HepG2 (cell line): ENCODE measurements around the gene AKAP8L.

ENCODE experiments used
- CREB1 ChIP-seq, 2 experiments: fragments of 450-650 bp in 1 of 2; IDR thresholded peaks; 2 replicates each; pipeline ENCODE4 v1.6.1; 2016 to 2017; ENCODE audit warnings: control low read depth in 1 of 2, mild to moderate bottlenecking in 1 of 2, missing compliant biosample characterization in 1 of 2, missing genetic modification characterization in 1 of 2
- CTCF ChIP-seq: sonication (generic); formaldehyde crosslinking; IDR thresholded peaks from 2 replicates; pipeline ENCODE4 v1.5.0; 2020; ENCODE audit warnings: mild to moderate bottlenecking, missing genetic modification reagents, moderate library complexity
- GATAD2A ChIP-seq: IDR thresholded peaks from 2 replicates; pipeline ENCODE4 v1.6.1; 2016
- POLR2A ChIP-seq, 2 experiments: IDR thresholded peaks; 2 replicates each; pipeline ENCODE4 v1.6.1; 2011; ENCODE audit warnings: low read depth in 2 of 2, low read length in 2 of 2, mild to moderate bottlenecking in 1 of 2, moderate library complexity in 1 of 2; ENCODE audit not compliant: insufficient read depth in 1 of 2
- POLR2AphosphoS5 ChIP-seq: IDR thresholded peaks from 2 replicates; pipeline ENCODE4 v1.6.1; 2012; ENCODE audit warnings: low read depth, low read length
- SMARCE1 ChIP-seq: fragments of 450-650 bp; IDR thresholded peaks from 2 replicates; pipeline ENCODE4 v1.6.1; 2017; ENCODE audit warnings: borderline replicate concordance
- ZBTB40 ChIP-seq, 2 experiments: fragments of 450-650 bp in 1 of 2; sonication (generic) in 1 of 2; formaldehyde crosslinking in 1 of 2; IDR thresholded peaks; 2 replicates each; pipeline versions ENCODE4 v1.6.1 to v1.8.0; 2016 to 2022; ENCODE audit warnings: antibody characterized with exemption in 1 of 2, mild to moderate bottlenecking in 1 of 2, missing genetic modification reagents in 1 of 2
- TF ChIP-seq, protein P1 (sequence below): sonication (generic); formaldehyde crosslinking; IDR thresholded peaks from 2 replicates; pipeline ENCODE4 v1.5.0; 2020; ENCODE audit warnings: missing genetic modification reagents, mild to moderate bottlenecking, borderline replicate concordance

GRCh38 chr19:15398501-15399233 lies 20.1 kb downstream of the AKAP8L start:
- TF ChIP-seq SMARCE1 (no peak), GATAD2A (CRISPR knock-in tag) (no peak), ZBTB40 (IDR thresholded peaks at IDR 0.05) (no peak), ZBTB40 (CRISPR knock-in tag; IDR thresholded peaks at IDR 0.05) (no peak), CREB1 (IDR thresholded peaks at IDR 0.05) (no peak), CREB1 (CRISPR knock-in tag; IDR thresholded peaks at IDR 0.05) (no peak), POLR2AphosphoS5 (no peak), CTCF (CRISPR knock-in tag) (no peak), POLR2A (IDR thresholded peaks at IDR 0.05; ENCODE audit: insufficient read depth in 1 of 2, low read depth in 2 of 2, low read length in 2 of 2) (no peak)
- TF ChIP-seq, protein P1, sequence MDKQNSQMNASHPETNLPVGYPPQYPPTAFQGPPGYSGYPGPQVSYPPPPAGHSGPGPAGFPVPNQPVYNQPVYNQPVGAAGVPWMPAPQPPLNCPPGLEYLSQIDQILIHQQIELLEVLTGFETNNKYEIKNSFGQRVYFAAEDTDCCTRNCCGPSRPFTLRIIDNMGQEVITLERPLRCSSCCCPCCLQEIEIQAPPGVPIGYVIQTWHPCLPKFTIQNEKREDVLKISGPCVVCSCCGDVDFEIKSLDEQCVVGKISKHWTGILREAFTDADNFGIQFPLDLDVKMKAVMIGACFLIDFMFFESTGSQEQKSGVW (CRISPR knock-in tag) = no peak
